Vagina (tissue), 2 donors: ENCODE results near the gene GNRH2. TPM values are rescaled to one million over a fixed set of nuclear protein-coding genes. Genes with fewer than 3 reads are reported as not detected.
A peak's percentile ranks its signal among the peaks of the same experiment; 100 is the strongest.
"Not testable (repeated sequence)": the region's sequence is repeated elsewhere in the genome, so short reads cannot be mapped to it uniquely, and the experiment has no call there.

Source experiments
- DNase-seq, 2 donors: peaks; one replicate each; pipeline ENCODE4 v3.0.0-alpha.2; 2017; ENCODE audit errors: extremely low spot score in 2 of 2
- H3K27ac ChIP-seq: fragments of 200-600 bp; sonication (generic); one replicate; pipeline ENCODE4 v1.5.1; 2019
- H3K27me3 ChIP-seq: fragments of 200-600 bp; sonication (generic); one replicate; pipeline ENCODE4 v1.5.1; 2019
- H3K36me3 ChIP-seq, 2 donors: fragments of 200-600 bp; sonication (generic); one replicate each; pipeline ENCODE4 v1.5.1; 2017 to 2019
- H3K4me1 ChIP-seq: fragments of 200-600 bp; sonication (generic); one replicate; pipeline ENCODE4 v1.5.1; 2019
- H3K4me3 ChIP-seq, 2 donors: fragments of 200-600 bp; sonication (generic); 1 replicate in 1 of 2; 2 replicates in 1 of 2; pipeline ENCODE4 v1.5.1; 2016 to 2019
- H3K9me3 ChIP-seq: fragments of 200-600 bp; sonication (generic); one replicate; pipeline ENCODE4 v1.5.1; 2019
- POLR2A ChIP-seq, 2 donors: fragments of 450-650 bp; IDR thresholded peaks; one replicate each; pipeline ENCODE4 v1.6.1; 2017; ENCODE audit warnings: antibody characterized with exemption in 2 of 2, mild to moderate bottlenecking in 2 of 2, moderate library complexity in 2 of 2
- POLR2AphosphoS5 ChIP-seq, 2 donors: sonication (generic); formaldehyde crosslinking; IDR thresholded peaks; one replicate each; pipeline ENCODE4 v1.9.0; 2017; ENCODE audit warnings: antibody characterized with exemption in 2 of 2, mild to moderate bottlenecking in 2 of 2, low read depth in 1 of 2; ENCODE audit not compliant: insufficient read depth in 1 of 2
- intact Hi-C: fragments of 100-400 bp; cut with DNase I; formaldehyde crosslinking; loops from one replicate; pipeline ENCODE4 v1.15.1; 2023
- total RNA-seq: library from RNA; depleted of rRNA; stranded (reverse); fragments of >200 nt; gene quantifications from one replicate; pipeline ENCODE4 v1.2.3, GENCODE V29; 2016
- TF ChIP-seq, protein P1 (sequence below), 3 experiments: fragments of 450-650 bp in 2 of 3; fragments of 200-600 bp in 1 of 3; sonication (generic) in 1 of 3; IDR thresholded peaks; one replicate each; pipeline ENCODE4 v1.5.1; 2017 to 2019; ENCODE audit warnings: antibody characterized with exemption in 3 of 3, mild to moderate bottlenecking in 2 of 3, moderate library complexity in 2 of 3

The GNRH2 gene
- total RNA-seq, 1 donor from 2014 or later, result not detected

DNA sequence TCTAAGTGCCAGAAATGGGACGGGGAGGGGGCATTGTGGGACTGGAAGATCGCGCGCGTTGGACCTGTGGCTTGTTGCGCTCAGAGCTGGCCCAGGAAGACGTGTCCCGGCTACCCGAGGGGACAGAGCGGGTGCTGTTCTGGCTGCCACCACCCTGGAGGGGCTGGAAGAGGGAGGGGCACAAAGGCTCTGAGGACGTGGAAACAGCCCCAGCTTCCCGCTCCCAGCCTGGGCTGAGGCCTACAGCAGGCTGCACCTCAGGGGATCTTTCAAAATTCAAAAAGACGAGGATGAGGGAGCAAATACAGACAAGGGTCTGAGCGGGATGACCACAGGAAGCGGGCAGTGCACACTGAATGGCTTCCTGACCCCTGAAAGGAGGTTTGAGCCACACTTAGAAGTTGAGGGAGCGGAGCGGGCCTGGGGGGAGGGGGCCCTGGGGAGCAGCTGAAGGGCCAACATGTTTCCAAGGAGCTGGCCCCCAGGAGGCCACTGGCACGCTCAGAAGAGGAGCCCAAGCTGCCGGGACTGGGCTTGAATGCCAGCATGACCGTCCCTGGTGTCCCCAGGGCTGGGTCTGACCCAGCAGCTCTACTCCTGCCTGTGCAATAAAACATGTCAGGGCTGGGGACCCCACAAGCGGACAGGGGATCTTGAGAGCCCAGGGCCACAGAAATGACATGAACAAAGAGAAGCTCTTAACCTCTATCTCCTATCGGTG, 29.3 kb downstream of the GNRH2 start:
- Histone ChIP-seq H3K27ac (peak overlapping the region; percentile 71), H3K4me1 (peaks cover 35% of the 10 kb centered on the region), H3K36me3 (no peaks in the 10 kb centered on the region), H3K4me3 (peak overlapping the region; percentile 50 to 60), H3K9me3 (no peaks in the 10 kb centered on the region), H3K27me3 (no peaks in the 10 kb centered on the region)
- TF ChIP-seq, protein P1, sequence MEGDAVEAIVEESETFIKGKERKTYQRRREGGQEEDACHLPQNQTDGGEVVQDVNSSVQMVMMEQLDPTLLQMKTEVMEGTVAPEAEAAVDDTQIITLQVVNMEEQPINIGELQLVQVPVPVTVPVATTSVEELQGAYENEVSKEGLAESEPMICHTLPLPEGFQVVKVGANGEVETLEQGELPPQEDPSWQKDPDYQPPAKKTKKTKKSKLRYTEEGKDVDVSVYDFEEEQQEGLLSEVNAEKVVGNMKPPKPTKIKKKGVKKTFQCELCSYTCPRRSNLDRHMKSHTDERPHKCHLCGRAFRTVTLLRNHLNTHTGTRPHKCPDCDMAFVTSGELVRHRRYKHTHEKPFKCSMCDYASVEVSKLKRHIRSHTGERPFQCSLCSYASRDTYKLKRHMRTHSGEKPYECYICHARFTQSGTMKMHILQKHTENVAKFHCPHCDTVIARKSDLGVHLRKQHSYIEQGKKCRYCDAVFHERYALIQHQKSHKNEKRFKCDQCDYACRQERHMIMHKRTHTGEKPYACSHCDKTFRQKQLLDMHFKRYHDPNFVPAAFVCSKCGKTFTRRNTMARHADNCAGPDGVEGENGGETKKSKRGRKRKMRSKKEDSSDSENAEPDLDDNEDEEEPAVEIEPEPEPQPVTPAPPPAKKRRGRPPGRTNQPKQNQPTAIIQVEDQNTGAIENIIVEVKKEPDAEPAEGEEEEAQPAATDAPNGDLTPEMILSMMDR (IDR thresholded peaks at IDR 0.05), result no peak
- TF ChIP-seq POLR2A (IDR thresholded peaks at IDR 0.05), result no peak
- no peak for TF ChIP-seq POLR2AphosphoS5 (IDR thresholded peaks at IDR 0.05; ENCODE audit: insufficient read depth in 1 of 2, low read depth in 1 of 2)
- intact Hi-C loops, result no loop called here
- no peak for DNase-seq

DNA sequence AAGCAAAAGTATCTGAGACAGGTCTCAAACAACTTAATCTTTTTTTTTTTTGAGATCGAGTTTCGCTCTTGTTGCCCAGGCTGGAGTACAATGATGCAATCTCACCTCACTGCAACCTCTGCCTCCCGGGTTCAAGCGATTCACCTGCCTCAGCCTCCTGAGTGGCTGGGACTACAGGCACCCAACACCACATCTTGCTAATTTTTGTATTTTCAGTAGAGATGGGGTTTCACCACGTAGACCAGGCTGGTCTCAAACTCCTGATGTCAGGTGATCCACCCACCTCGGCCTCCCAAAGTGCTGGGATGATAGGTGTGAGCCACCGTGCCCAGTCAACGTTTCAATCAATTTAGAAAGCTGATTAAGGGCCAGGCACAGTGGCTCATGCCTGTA, 29.8 kb downstream of the GNRH2 start:
- H3K27ac ChIP-seq, H3K4me3 ChIP-seq, intact Hi-C loops, DNase-seq, H3K36me3 ChIP-seq, H3K27me3 ChIP-seq, H3K9me3 ChIP-seq: not testable (repeated sequence)
- peaks cover 31% of the 10 kb centered on the region for H3K4me1 ChIP-seq

DNA sequence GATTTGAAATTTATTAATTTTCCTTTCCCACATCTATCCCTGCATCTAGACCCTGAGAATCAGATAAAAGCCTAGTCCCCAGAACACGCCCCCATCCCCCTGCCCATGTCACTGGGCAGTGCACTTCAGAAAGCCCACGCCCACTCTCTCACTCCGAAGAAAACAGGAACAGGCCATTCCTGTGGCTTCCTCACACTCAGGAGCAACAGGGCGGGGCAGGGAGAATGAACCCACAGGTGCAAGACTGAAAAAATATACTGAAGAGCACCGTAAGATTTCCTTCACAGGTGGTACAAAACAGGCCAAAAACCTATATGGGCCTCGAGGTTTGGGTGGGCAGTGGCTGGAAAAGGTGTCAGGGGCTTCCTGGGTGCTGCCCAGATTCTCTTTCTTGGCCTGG, 31.4 kb downstream of the GNRH2 start:
- Histone ChIP-seq H3K27ac (no peak overlapping the region), H3K36me3 (no peaks in the 10 kb centered on the region), H3K4me3 (no peak overlapping the region), H3K9me3 (no peaks in the 10 kb centered on the region), H3K4me1 (peaks cover 18% of the 10 kb centered on the region), H3K27me3 (no peaks in the 10 kb centered on the region)
- DNase-seq, result no peak
- TF ChIP-seq POLR2A (IDR thresholded peaks at IDR 0.05) (no peak), POLR2AphosphoS5 (IDR thresholded peaks at IDR 0.05; ENCODE audit: insufficient read depth in 1 of 2, low read depth in 1 of 2) (no peak)
- TF ChIP-seq, protein P1 (IDR thresholded peaks at IDR 0.05), result no peak
- intact Hi-C loops, result no loop called here

DNA sequence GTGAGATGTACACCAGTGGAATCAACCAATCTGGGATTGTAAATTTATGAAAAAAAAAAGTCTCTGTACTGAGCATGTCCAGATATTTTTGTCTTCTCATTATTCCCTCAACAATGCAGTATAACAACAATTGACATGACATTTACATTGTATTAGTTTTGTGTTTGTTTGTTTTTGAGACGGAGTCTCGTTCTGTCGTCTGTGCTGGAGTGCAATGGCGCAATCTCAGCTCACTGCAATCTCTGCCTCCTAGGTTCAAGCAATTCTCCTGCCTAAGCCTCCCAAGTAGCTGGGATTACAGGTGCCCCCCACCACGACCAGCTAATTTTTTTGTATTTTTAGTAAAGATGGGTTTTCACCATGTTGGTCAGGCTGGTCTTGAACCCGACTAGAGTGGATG, 31.9 kb downstream of the GNRH2 start:
- H3K36me3 ChIP-seq, intact Hi-C loops, H3K27me3 ChIP-seq, H3K27ac ChIP-seq, DNase-seq, H3K9me3 ChIP-seq, H3K4me3 ChIP-seq: not testable (repeated sequence)
- peaks cover 20% of the 10 kb centered on the region for H3K4me1 ChIP-seq

DNA sequence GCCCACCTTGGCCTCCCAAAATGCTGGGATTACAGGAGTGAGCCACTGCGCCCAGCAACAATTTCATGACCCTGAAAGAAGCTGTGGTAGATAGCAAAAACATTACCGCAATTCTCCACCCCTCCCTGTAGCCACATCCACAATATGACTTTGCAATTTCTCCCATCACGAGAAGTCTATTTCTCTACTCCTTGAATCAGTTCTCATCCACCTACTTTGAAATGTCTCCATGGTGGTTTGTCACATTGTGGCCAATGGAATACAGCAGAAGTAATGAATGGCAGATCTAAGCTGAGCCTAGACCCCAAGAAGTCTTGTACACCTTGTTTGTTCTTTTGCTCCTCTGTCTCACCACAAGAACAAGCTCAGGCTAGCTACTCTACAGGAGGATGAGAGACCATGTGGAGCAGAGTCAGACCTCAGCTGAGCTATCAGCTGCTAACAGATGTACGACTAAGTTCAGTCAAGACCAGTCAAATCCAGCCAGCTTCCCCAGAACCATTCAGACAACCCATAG, 34.3 kb downstream of the GNRH2 start:
- Histone ChIP-seq H3K9me3 (no peaks in the 10 kb centered on the region), H3K4me3 (no peak overlapping the region), H3K27me3 (no peaks in the 10 kb centered on the region), H3K27ac (no peak overlapping the region), H3K4me1 (peaks cover 18% of the 10 kb centered on the region), H3K36me3 (no peaks in the 10 kb centered on the region)
- TF ChIP-seq POLR2A (IDR thresholded peaks at IDR 0.05) (no peak), POLR2AphosphoS5 (IDR thresholded peaks at IDR 0.05; ENCODE audit: insufficient read depth in 1 of 2, low read depth in 1 of 2) (no peak)
- TF ChIP-seq, protein P1 (IDR thresholded peaks at IDR 0.05), result no peak
- intact Hi-C loops, result no loop called here
- DNase-seq, result no peak

DNA sequence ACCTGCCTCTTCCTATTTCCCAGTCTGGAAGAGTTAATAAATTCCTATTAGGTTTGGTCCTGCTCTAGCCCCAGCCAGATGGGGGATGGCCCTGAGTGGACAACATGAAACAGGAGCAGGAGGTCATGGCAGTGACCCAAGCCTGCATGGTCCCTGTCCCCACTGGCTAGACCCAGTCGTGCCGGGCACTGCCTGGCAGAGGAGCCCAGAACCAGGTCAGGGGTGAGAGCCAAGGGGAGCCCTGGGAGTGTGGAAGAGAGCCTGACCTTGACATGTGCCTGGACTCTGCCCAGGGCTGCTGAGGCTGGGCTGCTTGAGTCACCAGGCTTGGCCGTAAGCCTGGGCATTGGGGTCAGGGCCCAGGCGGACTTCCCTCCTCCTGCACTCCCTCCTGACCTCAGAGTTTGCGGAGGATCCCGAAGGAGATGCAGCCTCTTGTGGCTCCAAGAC, 37.5 kb downstream of the GNRH2 start:
- H3K4me1 ChIP-seq, result peaks cover 25% of the 10 kb centered on the region
- no peak overlapping the region for H3K4me3 ChIP-seq
- no peaks in the 10 kb centered on the region for H3K9me3 ChIP-seq
- no peak for DNase-seq
- no peak overlapping the region for H3K27ac ChIP-seq
- intact Hi-C loops, result no loop called here
- H3K27me3 ChIP-seq, result no peaks in the 10 kb centered on the region
- no peaks in the 10 kb centered on the region for H3K36me3 ChIP-seq
- TF ChIP-seq POLR2AphosphoS5 (IDR thresholded peaks at IDR 0.05; ENCODE audit: insufficient read depth in 1 of 2, low read depth in 1 of 2), result no peak
- TF ChIP-seq, protein P1 (IDR thresholded peaks at IDR 0.05), result no peak
- no peak for TF ChIP-seq POLR2A (IDR thresholded peaks at IDR 0.05)
